Endometrial microvascular endothelial cells (primary cell): ENCODE data around the gene APBB1IP. TPM values are rescaled to one million over a fixed set of nuclear protein-coding genes. Genes with fewer than 3 reads are reported as not detected.
"Not testable (repeated sequence)": the region's sequence is repeated elsewhere in the genome, so short reads cannot be mapped to it uniquely, and the experiment has no call there.

ENCODE experiments used
- in situ Hi-C: cut with HindIII; loops from 2 replicates; pipeline ENCODE4 v1.10.0; 2017; ENCODE audit warnings: low sequenced_read_pairs, low pct_unique_long_range_greater_than_20kb; ENCODE audit errors: inconsistent ontology term
- total RNA-seq: library from RNA; depleted of rRNA; stranded (reverse); fragments of >200 nt; gene quantifications from one replicate; pipeline ENCODE4 v1.2.3, GENCODE V29; 2015; ENCODE audit errors: inconsistent ontology term

Gene APBB1IP
- total RNA-seq, 1 donor from 2014 or later, result not detected

- in situ Hi-C loops, result no loop called here
Measured at GRCh38 chr10:26468700-26469099, 30.6 kb downstream of the APBB1IP start.

GRCh38 chr10:26472492-26472778, 34.3 kb downstream of the APBB1IP start:
- in situ Hi-C loops, result no loop called here

GRCh38 chr10:26474026-26474425, 35.9 kb downstream of the APBB1IP start:
- in situ Hi-C loops, result no loop called here

GRCh38 chr10:26474845-26475244, 36.7 kb downstream of the APBB1IP start:
- in situ Hi-C loops, result not testable (repeated sequence)

GRCh38 chr10:26475386-26475785, 37.2 kb downstream of the APBB1IP start:
- in situ Hi-C loops, result no loop called here

- in situ Hi-C loops, result no loop called here
Measured at GRCh38 chr10:26477501-26477900, 39.4 kb downstream of the APBB1IP start.

- in situ Hi-C loops, result no loop called here
Measured at GRCh38 chr10:26478061-26478460, 39.9 kb downstream of the APBB1IP start.

- in situ Hi-C loops, result no loop called here
Measured at GRCh38 chr10:26479766-26480492, 41.8 kb downstream of the APBB1IP start.

- in situ Hi-C loops, result no loop called here
Measured at GRCh38 chr10:26481315-26481692, 43.2 kb downstream of the APBB1IP start.

- in situ Hi-C loops, result no loop called here
Measured at GRCh38 chr10:26481914-26482550, 43.9 kb downstream of the APBB1IP start.

- in situ Hi-C loops, result no loop called here
Measured at GRCh38 chr10:26483554-26483953, 45.4 kb downstream of the APBB1IP start.

- in situ Hi-C loops, result no loop called here
Measured at GRCh38 chr10:26485150-26485941, 47.2 kb downstream of the APBB1IP start.

- in situ Hi-C loops, result no loop called here
Measured at GRCh38 chr10:26486304-26486703, 48.2 kb downstream of the APBB1IP start.

- in situ Hi-C loops, result no loop called here
Measured at GRCh38 chr10:26486990-26487850, 49.1 kb downstream of the APBB1IP start.

- in situ Hi-C loops, result no loop called here
Measured at GRCh38 chr10:26488344-26488743, 50.2 kb downstream of the APBB1IP start.

- in situ Hi-C loops, result no loop called here
Measured at GRCh38 chr10:26489081-26489480, 50.9 kb downstream of the APBB1IP start.

- in situ Hi-C loops, result not testable (repeated sequence)
Measured at GRCh38 chr10:26490367-26490766, 52.2 kb downstream of the APBB1IP start.

- in situ Hi-C loops, result no loop called here
Measured at GRCh38 chr10:26491276-26491675, 53.1 kb downstream of the APBB1IP start.

GRCh38 chr10:26491934-26492333, 53.8 kb downstream of the APBB1IP start:
- in situ Hi-C loops, result no loop called here
